ENCODE data around the gene TWNK.

TWNK gene

GRCh38 chr10:100987685-100988049, 324 bp downstream of the TWNK start:
- no peak for TF ChIP-seq CTCF (IDR thresholded peaks at IDR 0.05; ENCODE audit: borderline replicate concordance, insufficient read depth, low read depth, low read length)
- H3K4me3 ChIP-seq (ENCODE audit: low read depth, low read length), result peak overlapping the region; percentile 96

DNA sequence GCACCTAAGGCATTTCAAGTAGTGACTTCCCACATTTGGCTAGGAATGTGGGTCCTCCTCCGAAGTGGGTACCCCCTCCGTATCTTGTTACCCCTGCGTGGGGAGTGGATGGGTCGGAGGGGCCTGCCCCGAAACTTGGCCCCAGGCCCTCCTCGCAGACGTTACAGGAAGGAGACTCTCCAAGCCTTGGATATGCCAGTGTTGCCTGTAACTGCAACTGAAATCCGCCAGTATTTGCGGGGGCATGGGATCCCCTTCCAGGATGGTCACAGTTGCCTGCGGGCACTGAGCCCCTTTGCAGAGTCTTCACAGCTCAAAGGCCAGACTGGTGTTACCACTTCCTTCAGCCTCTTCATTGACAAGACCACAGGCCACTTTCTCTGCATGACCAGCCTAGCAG, 823 bp downstream of the TWNK start:
- TF ChIP-seq CTCF (IDR thresholded peaks at IDR 0.05; ENCODE audit: borderline replicate concordance, insufficient read depth, low read depth, low read length), result no peak
- peak overlapping the region; percentile 96 for H3K4me3 ChIP-seq (ENCODE audit: low read depth, low read length)

- TF ChIP-seq CTCF (IDR thresholded peaks at IDR 0.05; ENCODE audit: borderline replicate concordance, insufficient read depth, low read depth, low read length), result no peak
- no peak overlapping the region for H3K4me3 ChIP-seq (ENCODE audit: low read depth, low read length)
These were observed 1.7 kb downstream of the TWNK start for GRCh38 chr10:100989088-100989487.

- TF ChIP-seq CTCF (IDR thresholded peaks at IDR 0.05; ENCODE audit: borderline replicate concordance, insufficient read depth, low read depth, low read length), result peak; percentile 18; the same call in 1 of the 2 replicates
These were observed 6.8 kb downstream of the TWNK start for GRCh38 chr10:100993986-100994708.

GRCh38 chr10:100995181-100995580, 7.8 kb downstream of the TWNK start:
- TF ChIP-seq CTCF (IDR thresholded peaks at IDR 0.05; ENCODE audit: borderline replicate concordance, insufficient read depth, low read depth, low read length), result no peak
- no peak overlapping the region for H3K4me3 ChIP-seq (ENCODE audit: low read depth, low read length)

More at GRCh38 chr10:100993986-100994708, 6.8 kb downstream of the TWNK start:
- H3K4me3 ChIP-seq (ENCODE audit: low read depth, low read length), result no peak overlapping the region

GRCh38 chr10:100996678-100997359, 9.5 kb downstream of the TWNK start:
- peak overlapping the region; percentile 89 for H3K4me3 ChIP-seq (ENCODE audit: low read depth, low read length)
- TF ChIP-seq CTCF (IDR thresholded peaks at IDR 0.05; ENCODE audit: borderline replicate concordance, insufficient read depth, low read depth, low read length), result no peak
